H1 (cell line): ENCODE measurements around the gene RNGTT.

ENCODE experiments used
- ASH2L ChIP-seq: fragments of 200-600, 300-600 bp; sonication (generic); IDR thresholded peaks from one replicate; pipeline ENCODE4 v1.7.1; 2017; ENCODE audit warnings: low read length
- CTCF ChIP-seq, 3 experiments: IDR thresholded peaks; 1 replicate in 2 of 3; 2 replicates in 1 of 3; pipeline versions ENCODE4 v1.5.1 to v1.6.1; 2011; ENCODE audit warnings: low read length in 3 of 3, mild to moderate bottlenecking in 3 of 3, inconsistent platforms in 2 of 3, low read depth in 1 of 3, moderate library complexity in 1 of 3; ENCODE audit not compliant: insufficient read depth in 1 of 3; ENCODE audit errors: control extremely low read depth in 1 of 3
- FOSL1 ChIP-seq: IDR thresholded peaks from 2 replicates; pipeline ENCODE4 v1.6.1; 2011; ENCODE audit warnings: mild to moderate bottlenecking, low read depth, low read length, moderate library complexity; ENCODE audit not compliant: insufficient read depth
- GTF2F1 ChIP-seq: IDR thresholded peaks from 2 replicates; pipeline ENCODE4 v1.6.1; 2012; ENCODE audit warnings: low read depth, low read length, improper control_type of control experiment, borderline replicate concordance
- HDAC6 ChIP-seq: IDR thresholded peaks from one replicate; pipeline ENCODE4 v1.7.1; 2012; ENCODE audit warnings: low read depth, mild to moderate bottlenecking, inconsistent platforms, low read length, moderate library complexity
- MAFK ChIP-seq: IDR thresholded peaks from 2 replicates; pipeline ENCODE4 v1.6.1; 2012; ENCODE audit warnings: low read depth, mild to moderate bottlenecking, improper control_type of control experiment, low read length
- RAD21 ChIP-seq, 2 experiments: IDR thresholded peaks in 1 of 2; conservative IDR thresholded peaks in 1 of 2; 2 replicates each; pipeline ENCODE4 v1.6.1; 2011; ENCODE audit warnings: low read depth in 2 of 2, low read length in 2 of 2, improper control_type of control experiment in 1 of 2, inconsistent platforms in 1 of 2, mild to moderate bottlenecking in 1 of 2, moderate library complexity in 1 of 2
- RNF2 ChIP-seq: fragments of 200-900, 300-1000 bp; sonication (generic); IDR thresholded peaks from 2 replicates; pipeline ENCODE4 v1.7.1; 2016; ENCODE audit warnings: borderline replicate concordance, low read depth, mild to moderate bottlenecking, antibody characterized with exemption, low read length; ENCODE audit not compliant: poor library complexity, severe bottlenecking; ENCODE audit errors: missing control alignments
- SIN3A ChIP-seq, 2 experiments: IDR thresholded peaks in 1 of 2; conservative IDR thresholded peaks in 1 of 2; 2 replicates each; pipeline ENCODE4 v1.6.1; 2011 to 2012; ENCODE audit warnings: low read length in 2 of 2, improper control_type of control experiment in 1 of 2, low read depth in 1 of 2, mild to moderate bottlenecking in 1 of 2
- YY1 ChIP-seq: IDR thresholded peaks from 2 replicates; pipeline ENCODE4 v1.6.1; 2011; ENCODE audit warnings: low read depth, mild to moderate bottlenecking, low read length

GRCh38 chr6:88709819-88710246 lies 253.6 kb downstream of the RNGTT start:
- TF ChIP-seq MAFK (no peak), RNF2 (no peak), CTCF (IDR thresholded peaks at IDR 0.05; ENCODE audit: control extremely low read depth in 1 of 3, insufficient read depth in 1 of 3, low read depth in 1 of 3, low read length in 3 of 3) (no peak), YY1 (no peak), RAD21 (IDR thresholded peaks at IDR 0.05 in 1 of 2, conservative IDR thresholded peaks at IDR 0.05 in 1 of 2; ENCODE audit: low read depth in 2 of 2, low read length in 2 of 2) (no peak), ASH2L (no peak), HDAC6 (no peak), FOSL1 (no peak), SIN3A (conservative IDR thresholded peaks at IDR 0.05 in 1 of 2, IDR thresholded peaks at IDR 0.05 in 1 of 2; ENCODE audit: low read depth in 1 of 2, low read length in 2 of 2) (no peak), GTF2F1 (no peak)
